OCI-LY3 (cell line): ENCODE data around the gene POGZ.
"Not testable (repeated sequence)": the region's sequence is repeated elsewhere in the genome, so short reads cannot be mapped to it uniquely, and the experiment has no call there.

ENCODE experiments used
- H2AFZ ChIP-seq: fragments of 200-600, 300-600 bp; shearing (Covaris generic); 2 replicates; pipeline ENCODE4 v1.6.0; 2014; ENCODE audit warnings: antibody characterized with exemption, low read depth, low read length
- H3K27ac ChIP-seq: fragments of 200-600, 300-600 bp; sonication (generic); 2 replicates; pipeline ENCODE4 v1.5.1; 2014; ENCODE audit warnings: mild to moderate bottlenecking, low read length, moderate library complexity, mixed read lengths
- H3K27me3 ChIP-seq: fragments of 200-600, 300-600 bp; sonication (generic); 2 replicates; pipeline ENCODE4 v1.6.1; 2014; ENCODE audit warnings: low read depth, low read length, mixed read lengths
- H3K36me3 ChIP-seq: fragments of 200-600, 300-600 bp; sonication (generic); replicated peaks from 2 replicates; pipeline ENCODE3; 2014; ENCODE audit warnings: low read depth, low read length, mixed read lengths
- H3K4me1 ChIP-seq: fragments of 300-600, 200-600 bp; sonication (generic); 2 replicates; pipeline ENCODE4 v1.6.1; 2014; ENCODE audit warnings: low read length, mixed read lengths
- H3K4me2 ChIP-seq: fragments of 200-600, 300-600 bp; sonication (generic); 2 replicates; pipeline ENCODE4 v1.6.1; 2014; ENCODE audit warnings: low read length, mixed read lengths
- H3K4me3 ChIP-seq: fragments of 300-600, 200-600 bp; sonication (generic); 2 replicates; pipeline ENCODE4 v1.5.1; 2014; ENCODE audit warnings: antibody characterized with exemption, mild to moderate bottlenecking, low read length, moderate library complexity
- H3K79me2 ChIP-seq: fragments of 300-600, 200-600 bp; shearing (Covaris generic); 2 replicates; pipeline ENCODE4 v1.6.1; 2014; ENCODE audit warnings: mild to moderate bottlenecking, low read length, mixed read lengths
- H3K9ac ChIP-seq: fragments of 300-600, 200-600 bp; shearing (Covaris generic); 2 replicates; pipeline ENCODE4 v1.6.0; 2014; ENCODE audit warnings: mild to moderate bottlenecking, low read length, moderate library complexity
- H3K9me3 ChIP-seq: fragments of 200-600, 300-600 bp; shearing (Covaris generic); 2 replicates; pipeline ENCODE4 v1.6.1; 2014; ENCODE audit warnings: low read length, mixed read lengths; ENCODE audit not compliant: insufficient read depth
- H4K20me1 ChIP-seq: fragments of 200-600, 300-600 bp; sonication (generic); 2 replicates; pipeline ENCODE4 v1.6.1; 2016; ENCODE audit warnings: low read length, mixed read lengths; ENCODE audit not compliant: insufficient read depth
- EZH2phosphoT487 ChIP-seq: fragments of 200-600 bp; shearing (Covaris generic); IDR thresholded peaks from 2 replicates; pipeline ENCODE4 v1.6.1; 2018; ENCODE audit warnings: antibody characterized with exemption, mixed run types, low read depth
- TF ChIP-seq, protein P1 (sequence below): fragments of 200-600, 300-600 bp; sonication (generic); IDR thresholded peaks from 2 replicates; pipeline ENCODE4 v1.5.1; 2014; ENCODE audit warnings: antibody characterized with exemption, low read length, low read depth

The POGZ gene

DNA sequence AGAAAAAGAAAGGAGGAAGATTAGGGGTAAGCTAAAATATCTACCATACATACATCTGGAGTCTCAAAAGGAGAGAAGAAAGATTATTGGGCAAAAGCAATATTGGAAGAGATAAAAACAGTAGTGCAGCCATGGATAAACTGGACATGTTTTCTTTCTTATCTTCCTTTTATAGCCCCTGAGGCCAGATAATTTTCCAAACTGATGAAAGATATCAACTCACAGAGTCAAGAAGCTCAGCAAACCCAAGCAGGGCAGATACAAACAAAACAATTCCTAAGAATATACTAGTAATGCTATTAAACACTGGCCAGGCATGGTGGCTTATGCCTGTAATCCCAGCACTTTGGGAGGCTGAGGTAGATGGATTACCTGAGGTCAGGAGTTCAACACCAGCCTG, 65.7 kb downstream of the POGZ start:
- H3K9me3 ChIP-seq = no peaks in the 10 kb centered on the region
- no peak overlapping the region for H3K4me3 ChIP-seq
- H3K9ac ChIP-seq = no peak overlapping the region
- no peak overlapping the region for H3K27ac ChIP-seq
- H3K4me2 ChIP-seq = no peak overlapping the region
- no peaks in the 10 kb centered on the region for H4K20me1 ChIP-seq
- H3K36me3 ChIP-seq = no peaks in the 10 kb centered on the region
- H3K79me2 ChIP-seq = no peaks in the 10 kb centered on the region
- TF ChIP-seq, protein P1, sequence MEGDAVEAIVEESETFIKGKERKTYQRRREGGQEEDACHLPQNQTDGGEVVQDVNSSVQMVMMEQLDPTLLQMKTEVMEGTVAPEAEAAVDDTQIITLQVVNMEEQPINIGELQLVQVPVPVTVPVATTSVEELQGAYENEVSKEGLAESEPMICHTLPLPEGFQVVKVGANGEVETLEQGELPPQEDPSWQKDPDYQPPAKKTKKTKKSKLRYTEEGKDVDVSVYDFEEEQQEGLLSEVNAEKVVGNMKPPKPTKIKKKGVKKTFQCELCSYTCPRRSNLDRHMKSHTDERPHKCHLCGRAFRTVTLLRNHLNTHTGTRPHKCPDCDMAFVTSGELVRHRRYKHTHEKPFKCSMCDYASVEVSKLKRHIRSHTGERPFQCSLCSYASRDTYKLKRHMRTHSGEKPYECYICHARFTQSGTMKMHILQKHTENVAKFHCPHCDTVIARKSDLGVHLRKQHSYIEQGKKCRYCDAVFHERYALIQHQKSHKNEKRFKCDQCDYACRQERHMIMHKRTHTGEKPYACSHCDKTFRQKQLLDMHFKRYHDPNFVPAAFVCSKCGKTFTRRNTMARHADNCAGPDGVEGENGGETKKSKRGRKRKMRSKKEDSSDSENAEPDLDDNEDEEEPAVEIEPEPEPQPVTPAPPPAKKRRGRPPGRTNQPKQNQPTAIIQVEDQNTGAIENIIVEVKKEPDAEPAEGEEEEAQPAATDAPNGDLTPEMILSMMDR = no peak
- no peak for TF ChIP-seq EZH2phosphoT487
- peaks cover 5% of the 10 kb centered on the region for H3K4me1 ChIP-seq
- H3K27me3 ChIP-seq = 0 out of 2 replicates have a peak, but pooled peaks cover 3% of the 10 kb centered on the region
- H2AFZ ChIP-seq = no peak overlapping the region

DNA sequence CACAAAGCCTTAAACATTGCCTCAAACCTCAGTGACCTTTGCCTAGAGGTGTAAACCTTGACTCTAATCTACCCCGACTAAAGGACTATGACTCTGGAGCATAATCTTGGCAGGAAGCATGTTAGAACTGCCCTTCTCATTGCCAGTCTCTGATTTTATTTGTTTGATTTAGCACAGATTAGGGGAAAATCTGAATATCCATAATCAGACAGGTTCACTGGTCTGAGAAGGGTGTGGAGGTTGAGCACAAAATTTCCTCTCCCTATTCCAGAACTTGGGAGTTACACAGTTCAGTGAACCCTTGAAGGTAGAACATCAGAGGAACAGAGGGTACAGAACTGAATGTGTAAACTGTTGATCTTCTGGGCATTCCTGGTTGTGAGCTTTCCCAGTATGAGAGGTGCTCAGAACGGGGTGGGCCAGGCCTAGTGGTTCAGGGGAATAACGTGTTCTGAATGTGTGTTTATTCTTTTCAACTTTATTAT, 68.2 kb downstream of the POGZ start:
- H3K4me3 ChIP-seq = no peak overlapping the region
- H3K9me3 ChIP-seq = no peaks in the 10 kb centered on the region
- no peak overlapping the region for H3K4me2 ChIP-seq
- 0 out of 2 replicates have a peak, but pooled peaks cover 3% of the 10 kb centered on the region for H3K27me3 ChIP-seq
- no peak overlapping the region for H3K9ac ChIP-seq
- TF ChIP-seq, protein P1 = no peak
- TF ChIP-seq EZH2phosphoT487 = no peak
- no peak overlapping the region for H2AFZ ChIP-seq
- no peaks in the 10 kb centered on the region for H4K20me1 ChIP-seq
- no peaks in the 10 kb centered on the region for H3K4me1 ChIP-seq
- no peak overlapping the region for H3K27ac ChIP-seq
- no peaks in the 10 kb centered on the region for H3K36me3 ChIP-seq
- H3K79me2 ChIP-seq = no peaks in the 10 kb centered on the region

DNA sequence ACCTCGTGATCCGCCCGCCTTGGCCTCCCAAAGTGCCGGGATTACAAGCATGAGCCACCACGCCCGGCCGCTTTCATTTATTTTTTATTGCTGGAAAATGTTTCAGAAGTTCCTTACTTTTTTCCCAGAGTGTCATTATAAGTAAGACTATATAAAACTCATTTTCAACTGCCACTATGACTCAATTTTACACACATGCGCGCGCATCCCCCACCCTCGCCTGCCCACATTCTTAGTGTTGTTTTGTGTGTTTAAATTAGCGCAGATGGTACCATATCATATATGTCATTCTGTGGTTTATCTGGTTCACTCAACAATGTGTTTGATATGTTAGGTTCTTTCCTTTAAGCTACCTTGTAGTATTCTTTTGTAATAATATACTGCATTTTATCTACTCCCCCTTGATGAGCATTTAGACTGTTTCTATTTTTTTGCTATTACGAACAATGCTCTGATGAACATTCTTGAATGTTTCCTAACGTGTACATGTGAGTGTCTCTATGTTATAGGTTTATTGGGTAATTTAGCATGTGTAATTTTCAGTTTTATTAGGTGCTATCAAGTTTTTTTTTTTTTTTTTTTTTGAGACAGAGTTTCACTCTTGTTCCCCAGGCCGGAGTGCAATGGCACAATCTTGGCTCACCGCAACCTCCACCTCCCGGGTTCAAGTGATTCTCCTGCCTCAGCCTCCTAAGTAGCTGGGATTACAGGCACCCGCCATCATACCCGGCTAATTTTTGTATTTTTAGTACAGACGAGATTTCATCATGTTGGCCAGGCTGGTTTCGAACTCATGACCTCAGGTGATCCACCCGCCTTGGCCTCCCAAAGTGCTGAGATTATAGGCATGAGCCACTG, 68.8 kb downstream of the POGZ start:
- not testable (repeated sequence) for H3K4me2 ChIP-seq, H3K4me3 ChIP-seq, H3K79me2 ChIP-seq, H3K9me3 ChIP-seq, H3K4me1 ChIP-seq, H2AFZ ChIP-seq, H4K20me1 ChIP-seq, H3K27ac ChIP-seq, H3K27me3 ChIP-seq, H3K36me3 ChIP-seq, H3K9ac ChIP-seq

DNA sequence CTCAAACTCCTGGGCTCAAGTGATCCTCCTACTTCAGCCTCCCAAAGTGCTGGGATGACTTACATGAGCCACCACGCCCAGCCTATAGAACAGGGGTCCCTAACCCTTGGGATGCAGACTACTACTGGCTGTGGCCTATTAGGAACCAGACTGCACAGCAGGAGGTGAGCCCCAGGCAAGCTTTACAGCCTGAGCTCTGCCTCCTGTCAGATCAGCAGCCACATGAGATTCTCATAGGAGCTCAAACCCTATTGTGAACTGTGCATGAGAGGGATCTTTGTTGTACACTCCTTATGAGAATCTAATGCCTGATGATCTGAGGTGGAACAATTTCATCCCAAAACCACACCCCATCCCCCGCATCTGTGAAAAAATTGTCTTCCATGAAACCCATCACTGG, 73.3 kb downstream of the POGZ start:
- H3K9ac ChIP-seq = no peak overlapping the region
- no peaks in the 10 kb centered on the region for H3K4me1 ChIP-seq
- H3K79me2 ChIP-seq = no peaks in the 10 kb centered on the region
- H3K9me3 ChIP-seq = no peaks in the 10 kb centered on the region
- H2AFZ ChIP-seq = no peak overlapping the region
- no peaks in the 10 kb centered on the region for H3K27me3 ChIP-seq
- no peak overlapping the region for H3K4me3 ChIP-seq
- H3K4me2 ChIP-seq = no peak overlapping the region
- no peaks in the 10 kb centered on the region for H3K36me3 ChIP-seq
- no peaks in the 10 kb centered on the region for H4K20me1 ChIP-seq
- no peak for TF ChIP-seq EZH2phosphoT487
- TF ChIP-seq, protein P1 = no peak
- H3K27ac ChIP-seq = no peak overlapping the region
